HG03521 (cell line): ENCODE data around the gene DCTD.

Experiments
- ATAC-seq: cut with Tn5 transposase; IDR thresholded peaks from one replicate; pipeline ENCODE4 v1.9.1; 2021; ENCODE audit warnings: mild to moderate bottlenecking, moderate library complexity; ENCODE audit not compliant: unreplicated experiment

The DCTD gene

GRCh38 chr4:182874304-182874751 is 42.9 kb downstream of the DCTD start:
- ATAC-seq = no peak

DNA sequence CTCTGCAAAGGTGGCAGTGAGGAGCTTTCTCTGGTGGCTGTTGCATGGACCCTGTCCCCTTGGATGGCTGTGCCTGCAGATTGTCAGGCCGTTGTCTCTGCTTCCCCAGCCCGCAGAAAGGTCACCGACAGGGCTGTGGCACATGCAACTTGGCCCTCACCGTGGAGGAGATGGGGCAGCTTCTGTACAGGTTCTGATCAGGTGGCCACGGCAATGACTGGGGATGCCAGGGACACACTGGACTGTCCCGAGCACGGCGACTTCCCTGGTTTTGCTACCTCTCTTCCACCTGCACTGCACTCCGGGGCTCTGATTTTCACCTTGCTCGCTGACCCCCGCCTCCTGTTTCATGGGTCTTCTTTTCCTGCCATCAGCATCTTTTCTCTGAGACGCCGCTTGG is 43.5 kb downstream of the DCTD start:
- ATAC-seq = no peak

- ATAC-seq = no peak
Measured at GRCh38 chr4:182873289-182873688, 43.9 kb downstream of the DCTD start.

GRCh38 chr4:182872886-182873285 is 44.3 kb downstream of the DCTD start:
- no peak for ATAC-seq

DNA sequence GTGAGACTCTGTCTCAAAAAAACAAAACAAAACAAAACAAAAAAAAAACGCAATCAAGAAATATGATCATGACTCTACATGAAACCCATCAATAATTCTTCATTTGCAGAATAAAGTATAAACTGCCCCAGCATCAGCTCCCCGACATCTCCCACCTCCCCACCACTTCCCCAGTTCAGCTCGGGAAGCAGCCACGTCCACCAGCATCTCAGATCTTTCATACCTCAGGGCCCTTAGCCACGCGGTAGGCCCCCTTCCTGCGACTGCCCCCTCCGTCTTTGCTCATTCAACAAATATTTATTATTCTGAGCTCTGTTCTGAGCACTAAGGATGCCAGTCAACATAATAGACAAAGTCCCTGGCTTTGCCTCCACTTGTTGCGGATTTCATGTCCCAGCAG is 45.6 kb downstream of the DCTD start:
- no peak for ATAC-seq

- no peak for ATAC-seq
Measured at GRCh38 chr4:182869697-182870096, 47.5 kb downstream of the DCTD start.

DNA sequence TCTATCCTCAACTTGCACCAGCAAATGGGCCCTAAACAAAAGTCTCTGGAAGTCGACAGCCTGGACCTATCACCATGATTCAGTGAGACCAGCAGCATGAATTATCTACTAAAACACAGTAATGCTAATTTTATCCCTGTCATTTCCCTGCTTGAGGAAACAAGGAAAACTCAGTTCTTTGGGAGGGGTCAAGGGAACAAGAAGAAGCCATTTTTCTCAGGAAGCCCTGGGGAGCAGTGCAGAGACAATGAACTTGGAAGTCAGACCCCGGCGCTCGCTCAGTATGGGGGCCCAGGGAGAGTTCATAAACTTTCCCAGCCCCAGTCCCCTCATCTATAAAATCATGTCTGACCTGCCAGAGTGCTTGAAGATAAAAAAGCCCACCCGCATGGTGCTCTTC is 50.4 kb downstream of the DCTD start:
- no peak for ATAC-seq

GRCh38 chr4:182863501-182863900 is 53.7 kb downstream of the DCTD start:
- ATAC-seq = no peak

DNA sequence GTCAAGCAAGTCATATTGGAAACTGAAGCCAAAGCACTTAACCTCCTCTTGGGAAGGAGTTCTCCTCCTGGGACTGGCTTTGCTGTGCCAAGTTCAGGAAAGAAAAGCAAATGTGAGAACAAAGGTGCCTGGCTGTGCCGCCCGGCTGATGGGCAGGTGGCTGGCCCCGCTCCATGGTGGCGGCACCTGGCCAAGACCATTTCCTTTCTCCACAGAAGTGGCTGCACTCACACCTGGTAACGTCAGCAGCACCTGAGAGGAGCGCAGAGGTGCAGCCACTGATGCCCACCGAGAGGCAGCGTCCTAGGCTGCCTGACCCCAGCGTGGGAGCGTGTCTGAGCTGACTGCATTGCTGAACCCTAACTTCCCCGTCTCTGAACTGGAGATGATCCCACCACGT is 54.3 kb downstream of the DCTD start:
- ATAC-seq = no peak

- no peak for ATAC-seq
Measured at GRCh38 chr4:182862141-182862875, 54.9 kb downstream of the DCTD start.

DNA sequence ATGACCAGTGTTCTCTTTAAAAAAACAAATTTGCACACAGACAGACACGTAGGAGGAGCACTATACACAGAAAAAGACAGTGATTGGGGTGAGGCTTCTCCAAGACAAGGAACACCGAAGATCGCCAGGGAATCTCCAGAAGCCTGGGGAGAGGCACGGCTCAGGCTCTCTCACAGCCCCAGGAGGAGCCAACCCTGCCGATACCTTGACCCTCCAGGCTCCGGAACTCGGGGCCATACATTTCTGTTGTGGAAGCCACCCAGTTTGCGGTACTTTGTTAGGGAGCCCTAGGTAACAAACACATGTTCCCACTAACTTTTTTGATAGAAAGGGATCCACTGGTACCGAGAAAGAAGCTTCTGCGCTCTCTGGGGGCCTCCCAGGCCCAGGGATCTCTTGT is 55.8 kb downstream of the DCTD start:
- ATAC-seq = no peak

GRCh38 chr4:182859730-182860129 is 57.5 kb downstream of the DCTD start:
- ATAC-seq = no peak

DNA sequence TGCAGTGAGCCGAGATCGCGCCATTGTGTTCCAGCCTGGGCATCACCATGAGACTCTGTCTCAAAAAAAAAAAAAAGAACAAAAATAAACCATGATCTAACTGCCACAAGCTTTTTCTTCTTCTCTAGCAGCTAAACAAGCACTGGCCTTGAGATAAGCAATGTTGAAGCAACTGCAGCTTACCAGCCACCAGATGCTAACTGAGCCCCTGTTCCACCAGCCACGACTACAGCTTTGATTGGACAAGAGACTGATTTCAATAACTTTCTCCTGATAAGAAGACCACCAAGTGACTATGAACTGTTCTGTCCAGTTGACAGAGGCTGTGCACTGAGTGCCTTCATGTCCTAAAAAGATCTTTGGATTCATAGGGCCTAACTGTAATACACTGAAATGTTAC is 58.5 kb downstream of the DCTD start:
- no peak for ATAC-seq

GRCh38 chr4:182856862-182857261 is 60.3 kb downstream of the DCTD start:
- no peak for ATAC-seq

- no peak for ATAC-seq
Measured at GRCh38 chr4:182855877-182856276, 61.3 kb downstream of the DCTD start.

DNA sequence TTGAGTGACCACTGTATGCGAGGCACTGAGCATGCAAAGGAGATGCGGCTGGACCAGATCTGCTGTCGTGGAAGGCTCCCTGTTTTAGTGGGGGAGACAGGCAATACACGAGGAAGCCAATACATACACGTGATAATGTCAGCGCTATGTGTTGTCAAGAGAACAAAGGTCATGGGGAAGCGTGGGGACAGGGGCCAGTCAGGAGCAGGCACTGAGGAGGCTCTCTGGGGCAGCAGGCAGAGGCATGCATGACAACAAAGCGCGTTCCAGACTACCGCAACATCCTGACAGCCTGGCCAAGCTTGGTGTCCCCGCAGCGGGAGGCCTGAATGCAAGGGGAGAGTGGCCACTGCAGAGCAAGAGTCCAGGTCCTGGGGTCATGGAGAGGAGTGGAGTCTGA is 61.9 kb downstream of the DCTD start:
- no peak for ATAC-seq

DNA sequence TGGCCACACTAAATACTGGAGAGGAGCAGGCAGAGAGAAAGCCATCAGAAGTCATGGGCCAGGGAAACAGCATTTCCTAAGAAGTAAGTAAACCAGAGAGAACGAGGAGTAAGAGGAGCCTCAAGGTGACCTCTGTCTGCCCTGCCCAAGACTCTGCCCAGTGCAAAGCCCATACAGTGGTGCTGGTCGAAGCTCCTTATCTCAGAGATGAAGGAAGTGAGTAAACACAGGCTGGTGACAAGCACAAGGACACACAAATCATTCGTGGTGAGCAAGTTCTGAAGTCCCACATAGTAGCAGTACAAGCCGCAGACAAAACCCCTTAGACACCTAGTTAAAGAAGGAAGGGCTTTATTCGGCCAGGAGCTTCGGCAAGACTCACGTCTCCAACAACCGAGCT is 62.7 kb downstream of the DCTD start:
- ATAC-seq = no peak

DNA sequence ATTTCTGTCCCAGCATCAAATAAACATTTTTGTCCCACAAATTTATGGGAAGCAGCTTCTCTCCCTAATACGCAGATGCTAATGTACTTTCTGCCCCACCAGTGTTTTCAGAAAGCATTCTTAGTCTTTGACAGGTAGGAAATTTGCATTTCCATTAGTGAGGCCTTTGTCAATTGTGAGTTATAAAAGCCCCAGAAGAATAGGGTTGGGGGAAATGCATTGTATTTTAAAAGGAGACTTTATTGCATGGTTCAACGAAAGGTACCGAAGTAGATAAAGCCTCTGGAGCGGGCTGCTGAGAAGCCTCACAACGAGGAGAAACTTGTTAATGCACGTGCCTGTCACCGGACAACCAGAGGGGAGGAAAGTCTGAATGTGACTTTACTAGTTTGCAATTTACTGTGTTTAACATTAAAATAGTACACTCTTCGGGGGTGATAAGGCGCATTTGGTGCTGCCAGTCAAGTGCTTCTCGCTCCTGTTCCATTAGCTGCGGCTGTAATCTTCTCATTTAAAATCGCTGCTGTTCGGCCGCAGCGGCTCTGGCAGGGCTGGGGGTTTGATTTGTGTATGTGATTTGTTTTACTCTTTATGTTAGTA is 63.4 kb downstream of the DCTD start:
- no peak for ATAC-seq

GRCh38 chr4:182848685-182849084 is 68.5 kb downstream of the DCTD start:
- ATAC-seq = no peak

DNA sequence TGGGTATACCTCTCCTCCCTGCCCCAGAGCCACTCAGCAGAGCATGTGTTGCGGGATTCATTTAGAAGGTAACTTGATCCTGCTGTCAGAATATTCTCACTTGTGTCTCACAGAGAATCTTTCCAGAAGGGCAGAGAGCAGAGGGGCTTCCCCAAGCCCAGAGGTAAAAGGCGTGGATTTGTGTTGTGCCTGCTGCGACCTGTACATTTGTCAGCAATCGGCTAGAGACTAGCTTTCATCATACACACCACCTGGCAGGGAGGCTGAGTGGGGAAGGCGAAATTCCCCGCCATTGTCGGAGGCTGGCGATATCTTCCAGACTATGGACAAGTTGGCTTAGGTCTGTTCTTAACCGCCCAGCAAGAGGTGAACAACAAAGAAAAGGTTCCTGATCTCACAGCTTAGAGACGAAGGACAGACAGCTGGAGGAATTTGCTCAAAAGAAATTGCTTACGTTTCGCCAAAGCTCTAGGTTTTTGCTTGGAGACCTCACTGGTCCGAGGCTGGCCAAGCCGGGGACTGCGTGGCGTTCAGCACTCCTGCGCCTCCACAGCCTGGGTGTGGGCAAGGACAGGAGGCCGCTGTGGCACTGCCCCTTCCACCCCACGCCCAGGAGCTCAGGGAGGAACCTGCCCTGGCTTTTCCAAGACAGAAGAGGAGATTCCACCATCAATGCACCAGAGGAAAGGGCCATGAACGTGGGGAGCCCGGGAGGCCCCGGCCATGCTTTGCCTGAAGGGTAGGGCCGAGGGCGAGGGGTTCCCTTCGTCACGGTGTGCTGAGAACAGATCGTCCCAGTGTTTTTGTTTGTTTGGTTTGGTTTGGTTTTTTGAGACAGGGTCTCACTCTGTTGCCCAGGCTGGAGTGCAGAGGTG is 69.4 kb downstream of the DCTD start:
- no peak for ATAC-seq

DNA sequence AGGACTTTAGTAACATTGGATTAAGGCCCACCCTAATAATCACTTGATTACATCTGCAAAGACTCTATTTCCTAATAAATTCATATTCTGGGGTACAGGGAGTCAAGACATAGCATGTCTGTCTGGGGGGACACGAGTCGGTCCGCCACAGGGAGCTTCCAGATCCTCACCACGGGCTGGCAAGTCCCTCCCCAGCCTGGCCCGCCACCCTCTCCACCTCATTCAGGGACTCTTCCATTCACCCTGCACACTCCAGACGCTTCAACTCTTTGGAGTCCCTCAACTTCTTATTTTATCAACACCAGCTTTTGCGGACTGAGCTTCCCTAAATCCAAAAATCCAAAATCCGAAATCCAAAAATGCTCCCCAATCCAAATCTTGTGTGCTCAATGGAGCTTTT is 71.2 kb downstream of the DCTD start:
- no peak for ATAC-seq

DNA sequence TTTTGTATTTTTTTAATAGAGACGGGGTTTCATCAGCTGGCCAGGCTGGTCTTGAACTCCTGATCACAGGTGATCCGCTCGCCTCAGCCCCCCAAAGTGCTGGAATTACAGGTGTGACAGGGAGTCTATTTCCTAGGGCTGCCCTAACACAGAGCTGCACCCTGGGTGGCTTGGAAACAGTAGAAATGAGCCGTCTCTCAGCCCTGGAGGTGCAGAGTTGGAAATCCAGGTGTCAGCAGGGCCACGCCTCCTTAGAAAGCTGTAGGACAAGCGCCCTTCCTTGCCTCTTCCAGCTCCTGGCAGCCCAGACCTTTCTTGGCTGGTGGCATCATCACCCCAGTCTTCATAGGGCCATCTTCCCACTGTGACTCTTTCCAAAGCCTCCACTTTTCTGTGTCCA is 71.6 kb downstream of the DCTD start:
- ATAC-seq = no peak
